K562 (cell line): ENCODE results near the gene SOX12. TPM values are rescaled to one million over a fixed set of nuclear protein-coding genes. Genes with fewer than 3 reads are reported as not detected.

Source experiments
- BCL6 ChIP-seq: fragments of 250-450 bp; sonication (Bioruptor Pico); IDR thresholded peaks from 2 replicates; pipeline ENCODE4 v1.4.0; 2020
- C11orf30 ChIP-seq: fragments of 450-650 bp; IDR thresholded peaks from 2 replicates; pipeline ENCODE4 v1.6.1; 2016; ENCODE audit warnings: low read depth, mild to moderate bottlenecking
- CCNT2 ChIP-seq: IDR thresholded peaks from 2 replicates; pipeline ENCODE4 v1.6.1; 2011; ENCODE audit warnings: borderline replicate concordance, low read depth, mild to moderate bottlenecking, moderate library complexity, mixed read lengths, low read length; ENCODE audit not compliant: insufficient read length; ENCODE audit errors: extremely low read depth
- CHD1 ChIP-seq: fragments of 200-600 bp; sonication (generic); IDR thresholded peaks from one replicate; pipeline ENCODE4 v1.6.1; 2012; ENCODE audit warnings: mild to moderate bottlenecking, moderate library complexity, low read length, inconsistent platforms
- CHD4 ChIP-seq: fragments of 200-600 bp; sonication (generic); IDR thresholded peaks from 3 replicates; pipeline ENCODE4 v1.6.1; 2012; ENCODE audit warnings: low read depth, mild to moderate bottlenecking, mixed read lengths, low read length, inconsistent platforms; ENCODE audit not compliant: insufficient read depth, insufficient replicate concordance, poor library complexity, severe bottlenecking
- FOS ChIP-seq: IDR thresholded peaks from 3 replicates; pipeline ENCODE4 v1.6.1; 2011; ENCODE audit not compliant: insufficient read length; ENCODE audit errors: extremely low read depth
- KLF13 ChIP-seq: fragments of 450-650 bp; IDR thresholded peaks from 2 replicates; pipeline ENCODE4 v1.6.1; 2016; ENCODE audit warnings: missing genetic modification characterization, low read depth, mild to moderate bottlenecking, missing compliant biosample characterization, moderate library complexity, borderline replicate concordance
- NFE2L1 ChIP-seq: fragments of 450-650 bp; IDR thresholded peaks from 2 replicates; pipeline ENCODE4 v1.6.1; 2016; ENCODE audit warnings: missing genetic modification characterization, low read depth, mild to moderate bottlenecking, missing compliant biosample characterization, moderate library complexity, borderline replicate concordance
- PRMT5 ChIP-seq: sonication (generic); formaldehyde crosslinking; IDR thresholded peaks from 2 replicates; pipeline ENCODE4 v1.5.0; 2020; ENCODE audit warnings: missing genetic modification reagents
- RBM39 ChIP-seq: fragments of 200-400 bp; formaldehyde crosslinking; optimal IDR thresholded peaks from 2 replicates; pipeline ENCODE3; 2018; ENCODE audit warnings: low read depth, low read length
- SAFB ChIP-seq: fragments of 200-400 bp; formaldehyde crosslinking; IDR thresholded peaks from 2 replicates; pipeline ENCODE4 v1.6.1; 2017; ENCODE audit warnings: low read depth, low read length, borderline replicate concordance
- TBL1XR1 ChIP-seq, 2 experiments: IDR thresholded peaks; 2 replicates each; pipeline ENCODE4 v1.6.1; 2012; ENCODE audit warnings: improper control_type of control experiment in 2 of 2, low read length in 2 of 2, mild to moderate bottlenecking in 1 of 2
- ZNF133 ChIP-seq: fragments of 250-450 bp; sonication (Bioruptor Pico); IDR thresholded peaks from 2 replicates; pipeline ENCODE4 v1.4.0; 2020; ENCODE audit warnings: mild to moderate bottlenecking
- ZNF583 ChIP-seq: fragments of 250-450 bp; sonication (Bioruptor Pico); IDR thresholded peaks from 2 replicates; pipeline ENCODE4 v1.4.0; 2020
- polyA plus RNA-seq, 8 experiments: library from polyadenylated mRNA; depleted of rRNA in 4 of 8; stranded (reverse) in 5 of 8; unstranded in 3 of 8; fragments of >200 nt; fragmentation: Nextera tagmentation in 2 of 8; fragmentation: Illumina TruSeq in 1 of 8; extraction: Ambion mirVana in 2 of 8; extraction: Trizol in 1 of 8; gene quantifications; 2 replicates each; pipeline versions ENCODE4 v1.2.1 to v1.2.3, GENCODE V29; 2011 to 2014; ENCODE audit warnings: inconsistent platforms in 1 of 8, missing spikeins in 1 of 8
- total RNA-seq, 7 experiments: library from RNA; depleted of rRNA in 6 of 7; stranded (reverse); fragments of >200 nt in 6 of 7; fragmentation: Illumina TruSeq in 2 of 7; extraction: Trizol in 2 of 7; gene quantifications; 2 replicates each; pipeline versions ENCODE4 v1.2.1 to v1.2.3, GENCODE V29; 2011 to 2021; ENCODE audit warnings: low replicate concordance in 1 of 7
- TF ChIP-seq, protein P1 (sequence below): sonication (generic); formaldehyde crosslinking; IDR thresholded peaks from 2 replicates; pipeline ENCODE4 v1.8.0; 2023; ENCODE audit warnings: mild to moderate bottlenecking, missing genetic modification reagents
- TF ChIP-seq, protein P2 (sequence below): fragments of 450-650 bp; IDR thresholded peaks from 2 replicates; pipeline ENCODE4 v1.6.1; 2018; ENCODE audit not compliant: partially characterized antibody
- TF ChIP-seq, protein P3 (sequence below): fragments of 450-650 bp; IDR thresholded peaks from 2 replicates; pipeline ENCODE4 v1.6.1; 2016; ENCODE audit warnings: antibody characterized with exemption
- TF ChIP-seq, protein P4 (sequence below): fragments of 250-450 bp; sonication (Bioruptor Pico); IDR thresholded peaks from 2 replicates; pipeline ENCODE4 v1.4.0; 2020; ENCODE audit warnings: mild to moderate bottlenecking, moderate library complexity, borderline replicate concordance
- TF ChIP-seq, protein P5 (sequence below): sonication (generic); formaldehyde crosslinking; IDR thresholded peaks from 2 replicates; pipeline ENCODE4 v1.9.0; 2022; ENCODE audit warnings: mild to moderate bottlenecking, missing genetic modification reagents

Gene SOX12
- total and polyA plus RNA-seq, 9 of the 15 experiments (the other 6 are each of a cell fraction or from before 2014, with no cell fraction given) = 0.42 to 26.3 (median 2.6) TPM

DNA sequence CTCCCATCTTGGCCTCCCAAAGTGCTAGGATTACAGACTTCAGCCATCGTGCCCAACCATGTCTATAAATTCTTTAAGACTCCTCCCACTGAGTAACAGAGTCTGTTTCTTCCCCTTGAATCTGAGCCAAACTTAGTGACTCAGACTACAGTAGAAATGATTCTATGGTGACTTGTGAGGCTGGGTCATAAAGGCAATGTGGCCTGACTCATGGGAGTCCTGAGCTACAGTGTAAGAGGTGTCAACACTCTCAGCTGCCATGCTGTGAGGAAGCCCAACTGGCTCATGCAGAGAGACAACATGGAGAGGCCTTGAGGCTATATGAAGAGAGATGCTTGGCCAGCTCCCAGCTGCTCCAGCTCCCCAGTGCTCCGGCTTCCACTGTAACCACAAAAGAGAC is 16.3 kb downstream of the SOX12 start (continued):
- TF ChIP-seq BCL6 (CRISPR knock-in tag) = no peak
- no peak for TF ChIP-seq CCNT2
- no peak for TF ChIP-seq PRMT5 (CRISPR knock-in tag)
- TF ChIP-seq, protein P1, sequence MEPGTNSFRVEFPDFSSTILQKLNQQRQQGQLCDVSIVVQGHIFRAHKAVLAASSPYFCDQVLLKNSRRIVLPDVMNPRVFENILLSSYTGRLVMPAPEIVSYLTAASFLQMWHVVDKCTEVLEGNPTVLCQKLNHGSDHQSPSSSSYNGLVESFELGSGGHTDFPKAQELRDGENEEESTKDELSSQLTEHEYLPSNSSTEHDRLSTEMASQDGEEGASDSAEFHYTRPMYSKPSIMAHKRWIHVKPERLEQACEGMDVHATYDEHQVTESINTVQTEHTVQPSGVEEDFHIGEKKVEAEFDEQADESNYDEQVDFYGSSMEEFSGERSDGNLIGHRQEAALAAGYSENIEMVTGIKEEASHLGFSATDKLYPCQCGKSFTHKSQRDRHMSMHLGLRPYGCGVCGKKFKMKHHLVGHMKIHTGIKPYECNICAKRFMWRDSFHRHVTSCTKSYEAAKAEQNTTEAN (CRISPR knock-in tag) = no peak
- TF ChIP-seq, protein P2, sequence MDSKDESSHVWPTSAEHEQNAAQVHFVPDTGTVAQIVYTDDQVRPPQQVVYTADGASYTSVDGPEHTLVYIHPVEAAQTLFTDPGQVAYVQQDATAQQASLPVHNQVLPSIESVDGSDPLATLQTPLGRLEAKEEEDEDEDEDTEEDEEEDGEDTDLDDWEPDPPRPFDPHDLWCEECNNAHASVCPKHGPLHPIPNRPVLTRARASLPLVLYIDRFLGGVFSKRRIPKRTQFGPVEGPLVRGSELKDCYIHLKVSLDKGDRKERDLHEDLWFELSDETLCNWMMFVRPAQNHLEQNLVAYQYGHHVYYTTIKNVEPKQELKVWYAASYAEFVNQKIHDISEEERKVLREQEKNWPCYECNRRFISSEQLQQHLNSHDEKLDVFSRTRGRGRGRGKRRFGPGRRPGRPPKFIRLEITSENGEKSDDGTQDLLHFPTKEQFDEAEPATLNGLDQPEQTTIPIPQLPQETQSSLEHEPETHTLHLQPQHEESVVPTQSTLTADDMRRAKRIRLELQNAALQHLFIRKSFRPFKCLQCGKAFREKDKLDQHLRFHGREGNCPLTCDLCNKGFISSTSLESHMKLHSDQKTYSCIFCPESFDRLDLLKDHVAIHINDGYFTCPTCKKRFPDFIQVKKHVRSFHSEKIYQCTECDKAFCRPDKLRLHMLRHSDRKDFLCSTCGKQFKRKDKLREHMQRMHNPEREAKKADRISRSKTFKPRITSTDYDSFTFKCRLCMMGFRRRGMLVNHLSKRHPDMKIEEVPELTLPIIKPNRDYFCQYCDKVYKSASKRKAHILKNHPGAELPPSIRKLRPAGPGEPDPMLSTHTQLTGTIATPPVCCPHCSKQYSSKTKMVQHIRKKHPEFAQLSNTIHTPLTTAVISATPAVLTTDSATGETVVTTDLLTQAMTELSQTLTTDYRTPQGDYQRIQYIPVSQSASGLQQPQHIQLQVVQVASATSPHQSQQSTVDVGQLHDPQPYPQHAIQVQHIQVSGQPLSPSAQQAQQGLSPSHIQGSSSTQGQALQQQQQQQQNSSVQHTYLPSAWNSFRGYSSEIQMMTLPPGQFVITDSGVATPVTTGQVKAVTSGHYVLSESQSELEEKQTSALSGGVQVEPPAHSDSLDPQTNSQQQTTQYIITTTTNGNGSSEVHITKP = no peak
- no peak for TF ChIP-seq KLF13 (tag)
- TF ChIP-seq, protein P3, sequence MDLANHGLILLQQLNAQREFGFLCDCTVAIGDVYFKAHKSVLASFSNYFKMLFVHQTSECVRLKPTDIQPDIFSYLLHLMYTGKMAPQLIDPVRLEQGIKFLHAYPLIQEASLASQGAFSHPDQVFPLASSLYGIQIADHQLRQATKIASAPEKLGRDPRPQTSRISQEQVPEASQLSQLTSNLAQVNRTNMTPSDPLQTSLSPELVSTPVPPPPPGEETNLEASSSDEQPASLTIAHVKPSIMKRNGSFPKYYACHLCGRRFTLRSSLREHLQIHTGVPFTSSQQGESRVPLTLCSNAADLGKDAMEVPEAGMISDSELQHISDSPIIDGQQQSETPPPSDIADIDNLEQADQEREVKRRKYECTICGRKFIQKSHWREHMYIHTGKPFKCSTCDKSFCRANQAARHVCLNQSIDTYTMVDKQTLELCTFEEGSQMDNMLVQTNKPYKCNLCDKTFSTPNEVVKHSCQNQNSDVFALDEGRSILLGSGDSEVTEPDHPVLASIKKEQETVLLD = no peak
- TF ChIP-seq FOS = peak; percentile 6
- TF ChIP-seq, protein P4, sequence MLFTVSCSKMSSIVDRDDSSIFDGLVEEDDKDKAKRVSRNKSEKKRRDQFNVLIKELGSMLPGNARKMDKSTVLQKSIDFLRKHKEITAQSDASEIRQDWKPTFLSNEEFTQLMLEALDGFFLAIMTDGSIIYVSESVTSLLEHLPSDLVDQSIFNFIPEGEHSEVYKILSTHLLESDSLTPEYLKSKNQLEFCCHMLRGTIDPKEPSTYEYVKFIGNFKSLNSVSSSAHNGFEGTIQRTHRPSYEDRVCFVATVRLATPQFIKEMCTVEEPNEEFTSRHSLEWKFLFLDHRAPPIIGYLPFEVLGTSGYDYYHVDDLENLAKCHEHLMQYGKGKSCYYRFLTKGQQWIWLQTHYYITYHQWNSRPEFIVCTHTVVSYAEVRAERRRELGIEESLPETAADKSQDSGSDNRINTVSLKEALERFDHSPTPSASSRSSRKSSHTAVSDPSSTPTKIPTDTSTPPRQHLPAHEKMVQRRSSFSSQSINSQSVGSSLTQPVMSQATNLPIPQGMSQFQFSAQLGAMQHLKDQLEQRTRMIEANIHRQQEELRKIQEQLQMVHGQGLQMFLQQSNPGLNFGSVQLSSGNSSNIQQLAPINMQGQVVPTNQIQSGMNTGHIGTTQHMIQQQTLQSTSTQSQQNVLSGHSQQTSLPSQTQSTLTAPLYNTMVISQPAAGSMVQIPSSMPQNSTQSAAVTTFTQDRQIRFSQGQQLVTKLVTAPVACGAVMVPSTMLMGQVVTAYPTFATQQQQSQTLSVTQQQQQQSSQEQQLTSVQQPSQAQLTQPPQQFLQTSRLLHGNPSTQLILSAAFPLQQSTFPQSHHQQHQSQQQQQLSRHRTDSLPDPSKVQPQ = no peak
- TF ChIP-seq ZNF583 (CRISPR knock-in tag) = no peak
- no peak for TF ChIP-seq ZNF133 (CRISPR knock-in tag)
- TF ChIP-seq C11orf30 = peak; percentile 60
- TF ChIP-seq NFE2L1 = no peak
- no peak for TF ChIP-seq TBL1XR1 (IDR thresholded peaks at IDR 0.05; ENCODE audit: low read length in 2 of 2)
- TF ChIP-seq, protein P5, sequence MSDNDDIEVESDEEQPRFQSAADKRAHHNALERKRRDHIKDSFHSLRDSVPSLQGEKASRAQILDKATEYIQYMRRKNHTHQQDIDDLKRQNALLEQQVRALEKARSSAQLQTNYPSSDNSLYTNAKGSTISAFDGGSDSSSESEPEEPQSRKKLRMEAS = peak; percentile 83
- no peak for TF ChIP-seq CHD4
- no peak for TF ChIP-seq SAFB
- no peak for TF ChIP-seq CHD1
- TF ChIP-seq RBM39 = no peak
